ENCODE results near the gene ZNF516.

ZNF516 gene

DNA sequence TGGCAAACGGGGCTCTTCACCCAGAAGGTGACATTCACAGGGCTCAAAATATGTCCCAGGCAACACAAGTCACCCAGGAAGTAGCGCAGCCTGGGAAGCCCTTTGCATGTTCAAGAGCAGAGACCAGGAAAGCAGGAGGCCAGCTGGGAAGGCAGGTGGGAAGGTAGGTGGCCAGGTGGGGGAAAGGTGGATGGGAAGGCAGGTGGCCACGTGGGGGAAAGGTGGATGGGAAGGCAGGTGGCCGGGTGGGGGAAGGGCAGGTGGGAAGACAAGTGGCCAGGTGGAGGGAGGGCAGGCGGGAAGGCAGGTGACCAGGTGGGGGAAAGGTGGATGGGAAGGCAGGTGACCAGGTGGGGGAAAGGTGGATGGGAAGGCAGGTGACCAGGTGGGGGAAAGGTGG is 102.7 kb downstream of the ZNF516 start:
- no peak for DNase-seq

- DNase-seq, result no peak
These were observed 103.3 kb downstream of the ZNF516 start for GRCh38 chr18:76391746-76392145.

- no peak for DNase-seq
These were observed 104.0 kb downstream of the ZNF516 start for GRCh38 chr18:76391038-76391437.

DNA sequence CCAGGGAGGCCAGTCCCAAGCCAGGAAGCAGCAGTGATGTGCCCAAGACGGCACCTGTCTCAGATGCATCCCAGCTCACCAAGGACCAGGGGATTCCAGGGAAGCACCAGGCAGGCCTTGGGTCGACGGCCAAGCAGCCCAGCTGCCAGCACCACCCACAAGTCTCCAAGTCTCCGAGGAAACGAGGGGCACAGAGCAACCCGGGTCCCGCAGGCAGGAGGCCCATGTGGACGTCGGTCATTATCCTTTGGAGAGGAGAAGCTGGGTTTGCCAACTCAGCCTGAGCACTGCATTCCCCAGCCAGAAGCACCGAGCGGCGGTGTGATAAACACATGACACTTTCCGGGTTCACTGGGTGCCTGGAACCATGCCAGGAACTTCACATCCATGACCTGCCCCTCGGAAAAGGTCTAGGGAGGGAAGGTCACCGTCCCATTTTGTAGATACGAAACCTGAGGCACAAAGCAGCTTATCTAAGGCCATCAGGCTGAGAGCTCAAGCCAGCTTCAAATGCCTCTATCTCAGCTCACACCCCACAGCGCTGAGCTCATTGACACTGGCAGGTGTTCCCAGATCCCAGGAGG is 104.5 kb downstream of the ZNF516 start:
- no peak for DNase-seq

GRCh38 chr18:76389716-76390115 is 105.3 kb downstream of the ZNF516 start:
- DNase-seq, result no peak

- no peak for DNase-seq
These were observed 106.1 kb downstream of the ZNF516 start for GRCh38 chr18:76388891-76389423.

GRCh38 chr18:76388261-76388660 is 106.8 kb downstream of the ZNF516 start:
- DNase-seq, result no peak

DNA sequence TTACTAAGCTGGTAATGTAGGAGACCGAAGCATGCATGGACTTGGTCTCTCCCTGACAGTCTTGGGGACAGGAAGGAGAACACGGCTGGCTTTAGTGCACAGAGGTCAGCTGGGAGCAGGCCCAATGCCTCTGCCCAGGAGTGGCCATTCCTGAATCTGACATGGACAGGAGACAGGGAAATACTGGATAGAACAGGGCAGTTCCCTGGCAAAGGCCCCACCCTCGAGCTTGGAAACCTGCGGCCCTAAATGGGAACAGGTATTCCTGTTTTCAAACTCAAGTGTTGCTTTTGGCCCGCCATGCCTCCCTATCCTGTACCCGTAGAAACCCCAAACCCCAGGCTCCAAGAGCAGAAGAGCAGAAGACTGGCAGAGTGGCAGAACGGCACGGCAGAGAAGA is 107.4 kb downstream of the ZNF516 start:
- no peak for DNase-seq

- DNase-seq, result no peak
These were observed 108.2 kb downstream of the ZNF516 start for GRCh38 chr18:76386886-76387285.

DNA sequence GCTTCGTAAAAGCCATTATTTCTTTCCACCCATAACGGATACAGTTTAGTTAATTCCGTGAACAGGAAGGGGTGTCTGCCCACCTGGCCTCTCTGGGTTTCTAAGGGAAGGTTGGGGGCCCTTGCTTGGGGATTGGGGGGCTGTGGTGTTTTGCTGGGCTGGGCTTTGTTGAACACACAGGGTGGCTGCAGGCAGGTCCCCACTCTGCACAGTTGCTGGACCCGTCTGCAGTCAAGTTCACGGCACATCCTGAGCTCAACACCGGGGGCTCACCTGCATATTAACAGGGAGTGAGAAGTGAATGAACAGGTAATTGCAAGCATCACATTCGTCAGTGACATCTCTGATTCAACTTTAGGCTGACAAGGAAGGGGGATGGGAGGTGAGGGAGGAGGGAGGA is 109.0 kb downstream of the ZNF516 start:
- no peak for DNase-seq

DNA sequence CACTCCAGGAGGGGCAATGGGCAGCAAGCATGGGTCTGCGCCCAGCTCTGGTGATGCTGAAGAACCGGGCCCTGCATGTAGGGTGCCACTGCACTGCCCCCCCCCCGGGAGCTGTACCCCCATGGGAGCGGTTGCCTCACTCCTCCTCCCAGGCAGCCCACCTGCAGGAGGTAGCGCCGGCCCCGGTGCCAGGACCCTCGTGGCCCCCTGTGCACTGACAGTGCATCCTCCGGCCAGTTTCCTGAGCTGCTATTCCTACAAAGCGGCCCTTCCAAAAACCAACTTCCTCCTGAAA is 109.4 kb downstream of the ZNF516 start:
- DNase-seq, result no peak

- no peak for DNase-seq
These were observed 110.0 kb downstream of the ZNF516 start for GRCh38 chr18:76384861-76385680.

- DNase-seq, result no peak
These were observed 110.8 kb downstream of the ZNF516 start for GRCh38 chr18:76384114-76384790.

- no peak for DNase-seq
These were observed 111.4 kb downstream of the ZNF516 start for GRCh38 chr18:76383636-76384035.

DNA sequence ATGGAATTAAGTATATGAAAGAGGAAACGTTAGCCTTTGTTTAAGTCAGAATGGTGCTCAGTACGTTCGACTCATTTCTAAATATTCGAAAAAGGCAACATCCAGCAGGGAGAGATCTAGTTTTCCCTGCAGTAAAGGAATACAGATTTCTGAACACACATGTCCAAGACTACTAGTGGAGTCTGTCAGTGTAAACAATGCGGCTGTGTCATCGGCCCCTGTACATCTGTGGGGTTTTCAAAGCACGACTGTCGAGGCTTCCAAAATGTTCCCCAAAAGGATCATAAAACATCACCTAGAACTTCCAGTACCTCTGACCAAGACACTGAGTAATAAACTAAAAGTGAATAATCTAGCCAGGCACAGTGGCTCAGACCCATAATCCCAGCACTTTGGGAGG is 112.8 kb downstream of the ZNF516 start:
- DNase-seq, result no peak

GRCh38 chr18:76380791-76381405 is 114.1 kb downstream of the ZNF516 start:
- no peak for DNase-seq

DNA sequence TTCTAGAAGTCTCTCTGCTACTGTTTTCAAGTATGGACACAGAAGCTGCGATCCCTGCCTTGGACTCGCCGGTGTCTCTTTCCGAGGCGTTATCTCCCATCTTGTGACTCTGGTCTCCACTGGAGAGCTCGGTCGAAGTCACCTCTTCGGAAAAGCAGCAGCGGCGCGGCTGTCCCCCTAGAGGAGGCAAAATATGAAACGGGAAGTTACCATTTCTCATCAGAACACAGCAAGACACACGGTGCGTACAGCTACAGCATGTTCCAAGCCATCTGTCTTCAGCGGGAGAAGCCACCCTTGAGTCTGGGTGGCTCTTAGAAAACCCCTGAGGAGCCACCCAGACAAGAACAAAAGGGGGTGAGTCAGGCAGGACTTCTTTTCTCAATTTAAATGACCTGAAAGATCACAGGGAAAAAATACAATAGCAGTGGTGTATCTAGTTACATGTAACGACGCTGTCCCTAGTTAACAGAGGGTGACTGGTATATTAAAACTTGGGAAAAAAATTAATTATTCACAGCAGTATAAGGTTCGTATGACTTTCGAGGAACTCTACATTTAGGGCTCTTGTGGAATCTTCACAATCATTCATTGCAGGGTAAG is 114.8 kb downstream of the ZNF516 start:
- DNase-seq, result no peak

DNA sequence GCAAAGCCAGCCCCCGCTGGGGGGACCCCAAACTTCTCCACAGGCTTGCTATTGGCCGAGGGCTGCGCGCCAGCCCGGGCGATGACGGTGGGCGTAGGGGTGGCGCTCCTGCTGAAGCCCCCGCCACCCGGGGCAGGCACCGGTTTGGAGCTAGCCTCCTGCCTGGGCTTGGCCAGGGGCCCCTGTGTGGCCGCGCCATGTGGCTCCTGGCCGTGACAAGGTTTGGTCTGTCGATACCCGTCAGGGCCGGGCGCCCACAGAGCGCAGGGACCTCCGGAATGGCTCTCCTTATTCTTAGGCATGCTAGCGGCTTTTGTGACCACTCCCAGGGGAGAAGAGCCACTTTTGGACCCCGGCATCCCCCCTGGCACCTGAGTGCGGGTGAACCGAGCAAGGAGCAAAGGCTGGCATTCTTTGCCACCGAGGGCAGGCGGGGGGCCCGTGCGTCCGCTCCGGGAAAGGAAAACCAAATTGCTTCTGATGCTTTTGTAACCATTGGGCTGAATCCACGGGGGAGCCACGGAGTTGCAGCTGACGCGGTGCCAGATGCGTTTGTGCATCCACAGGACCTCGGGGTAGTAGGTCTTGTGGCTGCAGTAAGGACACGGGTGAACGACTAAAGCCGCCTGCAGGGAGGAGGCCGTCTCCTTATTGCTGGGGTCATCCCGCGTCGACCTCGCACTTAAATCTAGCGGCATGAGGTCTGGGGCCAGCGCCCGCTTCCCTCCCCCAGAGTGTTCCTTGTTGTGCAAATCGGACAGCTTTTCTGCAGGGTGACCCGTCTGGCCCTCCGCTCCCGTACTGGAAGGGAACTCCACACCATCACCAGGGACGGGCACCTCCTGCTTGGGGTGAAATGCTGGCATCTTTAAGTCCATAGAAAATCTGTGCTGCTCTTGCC is 115.6 kb downstream of the ZNF516 start:
- DNase-seq, result no peak

DNA sequence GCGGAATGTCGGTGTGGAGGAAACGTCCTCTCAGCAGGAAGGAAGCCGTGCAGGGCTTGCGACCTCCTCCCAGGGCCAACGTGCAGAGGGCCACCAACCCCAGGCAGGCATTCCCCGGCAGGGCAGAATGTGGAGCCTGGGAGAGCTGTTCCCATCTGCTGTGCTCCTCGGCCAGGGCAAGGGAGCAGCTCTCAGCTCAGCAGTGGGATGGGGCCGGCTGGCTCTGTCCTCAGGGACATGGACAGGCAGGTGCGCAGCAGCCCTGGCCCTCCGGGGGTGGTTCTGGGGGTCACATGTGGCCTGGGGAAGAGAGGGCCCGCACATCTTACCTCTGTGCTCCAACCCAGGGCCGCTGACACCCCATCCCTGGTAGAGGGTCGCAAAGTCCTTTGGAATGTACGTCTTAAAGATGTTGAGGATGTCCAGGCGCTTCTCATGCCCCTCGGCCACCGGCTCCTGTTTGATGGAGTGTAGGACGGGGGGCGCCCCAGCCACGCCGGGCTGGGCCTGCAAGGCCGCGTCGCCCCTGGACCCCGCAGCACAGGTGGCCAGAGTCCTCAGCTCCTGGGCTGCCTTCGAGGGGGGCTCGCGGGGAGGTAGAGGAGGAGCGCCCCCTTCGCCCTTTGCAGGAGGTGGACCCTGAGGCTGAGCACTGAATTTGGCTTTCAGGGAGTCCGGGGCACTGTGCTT is 116.4 kb downstream of the ZNF516 start:
- DNase-seq, result no peak

DNA sequence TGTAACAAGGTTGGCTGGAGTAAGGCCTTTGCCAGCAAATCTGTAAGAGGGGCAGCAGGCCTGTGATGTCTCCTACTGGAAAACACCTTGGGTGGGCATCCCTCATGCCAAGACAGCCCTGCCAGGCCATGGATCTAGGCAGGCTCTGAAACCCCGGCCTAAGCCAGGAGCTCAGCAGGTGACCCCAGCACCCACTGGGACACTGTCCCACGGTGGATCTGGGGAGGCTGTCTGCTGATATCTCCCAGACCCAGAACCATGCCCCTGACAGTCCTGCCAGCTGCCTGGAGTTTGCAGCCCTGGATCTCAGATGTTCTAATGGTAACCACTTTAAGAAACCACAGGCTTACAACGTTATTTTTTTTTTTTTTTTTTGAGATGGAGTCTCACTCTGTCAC is 117.7 kb downstream of the ZNF516 start:
- no peak for DNase-seq

GRCh38 chr18:76376668-76377358 is 118.2 kb downstream of the ZNF516 start:
- DNase-seq, result no peak

All from CD4-positive, alpha-beta T cell treated with Interleukin-10 for 1 hour (primary cell).